C1 segment of cervical spinal cord (tissue), 14 donors: ENCODE data around the gene GBA3.

Source experiments
- DNase-seq, 14 donors: peaks; one replicate each; lab custom pipeline; 2025; lab: John Stamatoyannopoulos, UW

The GBA3 gene

GRCh38 chr4:22692736-22693135 is at the start of gene GBA3:
TSS of gene GBA3 (plus strand) at chr4:22692937.
- DNase-seq, result no peak

GRCh38 chr4:22643952-22644351 is 48.8 kb upstream of the GBA3 start:
- no peak for DNase-seq

GRCh38 chr4:22645481-22646182 is 47.1 kb upstream of the GBA3 start:
- no peak for DNase-seq

- no peak for DNase-seq
These were observed 43.7 kb upstream of the GBA3 start for GRCh38 chr4:22648996-22649395.

GRCh38 chr4:22650771-22651170 is 42.0 kb upstream of the GBA3 start:
- DNase-seq, result no peak

GRCh38 chr4:22653752-22654151 is 39.0 kb upstream of the GBA3 start:
- no peak for DNase-seq

- DNase-seq, result no peak
These were observed 31.3 kb upstream of the GBA3 start for GRCh38 chr4:22661443-22661842.

GRCh38 chr4:22667332-22667940 is 25.3 kb upstream of the GBA3 start:
- no peak for DNase-seq

- DNase-seq, result no peak
These were observed 24.4 kb upstream of the GBA3 start for GRCh38 chr4:22668301-22668700.

GRCh38 chr4:22668702-22669101 is 24.0 kb upstream of the GBA3 start:
- DNase-seq, result no peak

GRCh38 chr4:22670956-22671355 is 21.8 kb upstream of the GBA3 start:
- DNase-seq, result no peak

- DNase-seq, result no peak
These were observed 20.2 kb upstream of the GBA3 start for GRCh38 chr4:22672519-22672918.

GRCh38 chr4:22672944-22673343 is 19.8 kb upstream of the GBA3 start:
- DNase-seq, result no peak

GRCh38 chr4:22674700-22675099 is 18.0 kb upstream of the GBA3 start:
- no peak for DNase-seq

GRCh38 chr4:22676063-22676462 is 16.7 kb upstream of the GBA3 start:
- no peak for DNase-seq

- DNase-seq, result no peak
These were observed 15.0 kb upstream of the GBA3 start for GRCh38 chr4:22677780-22678179.

- DNase-seq, result no peak
These were observed 13.5 kb upstream of the GBA3 start for GRCh38 chr4:22678940-22679854.

- no peak for DNase-seq
These were observed 12.6 kb upstream of the GBA3 start for GRCh38 chr4:22680065-22680642.

- DNase-seq, result no peak
These were observed 9.0 kb upstream of the GBA3 start for GRCh38 chr4:22683726-22684125.

- DNase-seq, result no peak
These were observed 6.6 kb upstream of the GBA3 start for GRCh38 chr4:22686141-22686540.

GRCh38 chr4:22688236-22688635 is 4.5 kb upstream of the GBA3 start:
- no peak for DNase-seq

- DNase-seq, result no peak
These were observed 3.3 kb upstream of the GBA3 start for GRCh38 chr4:22689428-22689827.
